ENCODE measurements around the gene ARMH1.
"Not testable (repeated sequence)": the region's sequence is repeated elsewhere in the genome, so short reads cannot be mapped to it uniquely, and the experiment has no call there.

The ARMH1 gene

DNA sequence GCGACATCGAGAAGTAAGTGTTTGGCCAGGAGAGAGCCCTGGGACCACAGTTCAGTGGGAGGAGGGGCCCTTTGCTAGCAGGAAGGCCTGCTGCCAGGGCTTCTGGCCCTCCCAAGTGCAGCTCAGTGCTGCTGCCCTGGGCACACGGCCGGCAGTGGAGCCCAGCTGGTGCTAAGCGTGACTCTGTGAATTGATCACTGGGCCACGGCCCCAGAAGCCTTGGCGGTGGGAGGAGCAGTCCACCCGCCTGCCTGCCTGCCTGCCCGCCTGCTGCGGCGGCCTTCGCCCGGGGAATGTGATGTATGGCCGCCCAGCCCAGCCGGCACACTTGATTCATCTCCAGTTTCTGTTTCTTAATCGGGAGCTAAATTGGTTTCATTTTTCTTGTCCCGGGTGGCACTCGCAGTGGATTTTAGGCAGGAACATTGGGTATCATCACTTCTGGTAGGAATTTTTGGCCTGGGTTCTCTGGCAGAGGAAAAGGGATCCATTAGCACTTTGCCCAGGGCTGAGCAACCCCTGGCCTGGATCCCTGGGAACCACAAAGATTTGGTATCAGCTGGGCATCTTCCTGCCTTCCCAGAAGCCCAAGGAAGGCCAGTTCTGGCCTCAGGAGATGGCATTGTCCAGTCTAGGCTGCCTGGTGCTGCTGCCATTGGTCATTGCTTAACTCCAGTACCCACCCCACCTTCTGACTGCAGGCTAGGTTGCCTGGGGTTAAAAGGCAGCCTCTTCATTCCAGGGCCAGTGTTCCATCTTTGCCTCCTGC, 28.9 kb upstream of the ARMH1 start:
- DNase-seq: no peak

GRCh38 chr1:44646261-44647110, 28.0 kb upstream of the ARMH1 start:
- DNase-seq: no peak

- no peak for DNase-seq
These were observed 26.6 kb upstream of the ARMH1 start for GRCh38 chr1:44647896-44648295.

DNA sequence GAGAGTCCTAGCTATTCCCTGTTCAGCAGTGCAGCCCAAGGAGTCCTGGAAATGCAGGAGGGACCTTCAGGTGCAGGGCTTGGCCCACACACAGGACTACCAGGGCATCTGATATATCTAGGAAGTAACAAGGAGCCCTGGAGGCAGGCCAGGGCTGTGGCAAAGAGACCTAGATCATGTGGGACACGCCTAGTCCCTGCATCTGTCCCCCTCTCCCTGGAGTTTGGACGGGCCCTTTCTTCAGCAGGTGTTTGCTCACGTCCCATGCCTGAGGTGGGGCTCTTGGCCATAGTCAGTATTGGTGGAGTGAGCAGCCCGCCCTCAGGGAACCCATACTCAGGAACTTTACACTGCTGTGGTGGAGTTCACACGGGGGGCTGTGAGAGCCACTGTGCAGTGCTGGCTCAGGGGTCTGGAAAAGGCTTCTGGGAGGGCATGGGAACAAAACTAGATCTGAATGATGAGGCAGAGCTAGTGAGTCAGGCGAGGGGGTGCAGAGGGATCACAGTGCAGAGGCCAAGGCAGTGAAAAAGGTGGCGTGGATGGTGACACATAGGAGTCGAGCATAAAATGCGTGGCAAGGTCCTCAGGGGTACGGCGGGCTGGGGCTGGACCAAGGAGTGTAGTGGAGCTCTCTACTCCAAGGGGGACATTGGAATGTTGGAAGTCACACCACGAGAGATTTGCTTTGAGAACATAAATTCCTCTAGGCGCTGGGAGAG, 25.8 kb upstream of the ARMH1 start:
- DNase-seq: no peak

DNA sequence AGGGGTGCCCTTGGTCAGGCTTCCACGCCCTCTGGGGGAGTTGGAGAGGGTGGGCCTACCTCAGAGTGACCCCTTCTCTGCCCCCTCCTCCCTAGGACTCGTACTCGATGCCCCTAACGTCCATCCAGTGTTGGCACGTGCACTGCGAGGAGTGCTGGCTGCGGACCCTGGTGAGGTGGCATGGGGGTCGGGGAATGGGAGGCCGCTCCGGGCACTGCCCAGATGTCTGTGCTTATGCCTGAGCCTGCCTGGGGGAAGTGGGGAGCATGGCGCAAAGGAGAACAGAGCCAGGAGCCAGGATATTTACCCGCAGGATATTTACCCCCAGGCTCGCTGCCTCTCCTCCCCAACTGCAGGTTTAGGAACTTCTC, 24.7 kb upstream of the ARMH1 start:
- DNase-seq: no peak

DNA sequence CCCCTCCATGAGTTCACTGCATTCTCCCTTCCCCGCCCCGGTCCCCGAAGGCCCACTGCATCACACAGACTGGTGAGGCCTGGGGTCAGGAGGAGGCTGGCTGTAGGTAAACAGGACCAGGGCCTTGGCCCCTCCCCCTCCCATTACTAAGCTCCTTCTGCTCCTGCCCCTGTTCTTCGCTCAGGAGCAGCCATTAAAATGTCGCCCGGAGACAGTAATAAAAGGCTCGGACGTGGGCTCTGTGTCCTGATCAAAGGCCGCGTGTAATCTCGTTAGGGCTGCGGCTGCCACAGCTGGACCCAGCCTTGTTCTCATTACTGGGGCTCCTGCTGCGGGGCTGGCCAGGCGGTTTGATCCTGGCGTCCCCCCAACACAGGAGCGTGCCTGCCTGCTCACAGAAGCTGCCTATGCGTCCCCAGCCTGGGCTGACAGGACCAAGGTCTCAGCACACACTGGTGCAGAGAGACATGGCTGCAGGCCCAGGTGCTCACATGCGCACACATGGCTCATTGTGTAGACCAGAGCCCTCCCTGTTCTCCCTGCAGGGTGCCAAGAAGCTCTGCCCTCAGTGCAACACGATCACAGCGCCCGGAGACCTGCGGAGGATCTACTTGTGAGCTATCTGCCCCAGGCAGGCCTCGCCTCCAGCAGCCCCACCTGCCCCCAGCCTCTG, 24.2 kb upstream of the ARMH1 start:
- no peak for DNase-seq

DNA sequence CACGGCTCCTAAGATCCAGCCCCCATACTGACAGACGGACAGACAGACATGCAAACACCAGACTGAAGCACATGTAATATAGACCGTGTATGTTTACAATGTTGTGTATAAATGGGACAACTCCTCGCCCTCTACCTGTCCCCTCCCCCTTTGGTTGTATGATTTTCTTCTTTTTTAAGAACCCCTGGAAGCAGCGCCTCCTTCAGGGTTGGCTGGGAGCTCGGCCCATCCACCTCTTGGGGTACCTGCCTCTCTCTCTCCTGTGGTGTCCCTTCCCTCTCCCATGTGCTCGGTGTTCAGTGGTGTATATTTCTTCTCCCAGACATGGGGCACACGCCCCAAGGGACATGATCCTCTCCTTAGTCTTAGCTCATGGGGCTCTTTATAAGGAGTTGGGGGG, 23.4 kb upstream of the ARMH1 start:
- no peak for DNase-seq

DNA sequence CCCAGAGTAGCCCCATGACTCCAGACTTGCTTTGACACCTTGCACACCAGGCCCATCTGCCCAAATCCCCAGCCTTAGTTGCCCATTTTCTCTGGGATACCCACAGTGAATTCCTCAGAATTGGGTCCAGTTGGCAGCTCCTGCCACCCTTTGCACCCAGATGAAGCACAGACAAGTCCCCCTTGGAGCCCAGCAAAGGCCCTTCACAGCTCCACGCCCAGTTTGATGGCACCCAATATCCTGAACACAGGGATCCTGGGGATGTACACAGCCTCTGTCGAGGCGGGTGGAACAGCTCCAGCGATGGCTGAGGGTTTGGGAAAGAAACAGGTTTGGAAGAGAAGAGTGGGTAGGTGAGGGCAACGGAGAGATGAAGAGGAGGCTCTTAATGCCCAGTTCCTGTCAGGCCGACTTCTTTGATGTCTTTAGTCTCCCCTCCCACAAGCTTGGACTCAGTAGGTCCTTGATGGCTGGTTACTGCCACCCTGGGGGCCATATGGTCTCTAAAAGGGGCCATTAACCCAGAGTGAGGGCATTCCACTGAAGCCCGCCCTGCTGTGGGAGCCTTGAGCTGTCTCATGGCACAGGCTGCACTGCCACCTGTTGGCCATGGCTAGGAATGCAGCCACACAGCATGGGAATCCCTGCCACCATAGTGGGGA, 21.9 kb upstream of the ARMH1 start:
- DNase-seq: no peak

DNA sequence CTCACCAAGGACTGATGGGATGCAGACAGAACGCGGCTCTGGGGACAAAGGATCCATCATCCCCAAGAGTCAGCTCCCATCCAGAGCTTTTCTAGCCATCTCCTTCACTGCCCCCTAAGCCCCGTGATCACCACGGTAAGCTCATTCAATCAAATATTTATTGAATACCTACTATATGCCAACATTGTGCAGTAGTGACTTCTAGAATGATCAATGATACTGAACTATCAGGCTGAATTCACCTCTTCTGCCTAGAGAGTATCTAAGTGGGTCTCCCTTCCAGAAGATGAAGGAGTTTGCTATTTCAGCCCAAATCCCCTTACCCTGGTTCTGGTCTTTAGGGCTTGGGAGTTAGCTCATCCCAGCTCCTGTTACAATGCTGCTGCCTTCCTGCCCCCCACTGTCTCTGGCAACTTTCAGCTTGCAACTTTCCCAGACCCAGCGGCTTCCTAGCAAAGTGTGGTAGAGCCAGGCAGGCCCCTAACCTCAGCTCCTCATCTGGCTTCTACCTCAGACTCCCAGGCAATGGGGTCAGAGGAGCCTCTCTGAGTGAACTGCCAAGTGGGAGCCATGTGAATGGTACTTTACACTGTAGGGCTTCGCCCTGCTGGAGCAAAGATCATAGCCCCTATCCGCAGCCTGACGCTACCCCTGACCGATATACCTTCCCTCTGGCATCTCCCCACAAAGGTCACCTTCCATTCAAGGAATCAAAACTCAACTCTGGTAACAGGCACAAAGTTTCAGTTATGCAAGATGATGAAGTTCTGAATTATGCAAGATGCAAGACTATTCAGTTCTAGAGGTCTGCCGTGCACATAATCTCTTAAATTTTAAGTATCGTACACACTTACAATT, 21.2 kb upstream of the ARMH1 start:
- DNase-seq: no peak

- no peak for DNase-seq
These were observed 19.8 kb upstream of the ARMH1 start for GRCh38 chr1:44654621-44655187.

- no peak for DNase-seq
These were observed 18.9 kb upstream of the ARMH1 start for GRCh38 chr1:44655609-44656008.

- no peak for DNase-seq
These were observed 14.9 kb upstream of the ARMH1 start for GRCh38 chr1:44659566-44659965.

GRCh38 chr1:44660176-44660575, 14.3 kb upstream of the ARMH1 start:
- DNase-seq: no peak

GRCh38 chr1:44661781-44662682, 12.5 kb upstream of the ARMH1 start:
- DNase-seq: no peak

GRCh38 chr1:44662683-44663030, 11.9 kb upstream of the ARMH1 start:
- no peak for DNase-seq

DNA sequence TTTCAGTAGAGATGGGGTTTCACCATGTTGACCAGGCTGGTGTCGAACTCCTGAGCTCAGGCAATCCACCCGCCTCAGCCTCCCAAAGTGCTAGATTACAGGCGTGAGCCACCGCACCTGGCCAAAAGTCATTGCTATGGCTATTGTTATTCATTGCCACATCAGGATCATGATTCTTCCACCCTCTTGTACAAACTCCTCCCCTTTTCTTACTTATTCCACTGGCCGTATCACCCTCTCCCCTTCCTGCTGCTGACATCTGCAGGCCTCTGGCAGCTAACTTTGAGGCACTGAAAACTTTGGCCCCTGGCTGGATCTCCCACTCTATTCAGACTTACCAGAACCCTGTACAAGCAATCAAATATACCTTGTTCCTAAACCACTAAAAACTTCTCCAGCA, 11.1 kb upstream of the ARMH1 start:
- DNase-seq: no peak

GRCh38 chr1:44664730-44665370, 9.7 kb upstream of the ARMH1 start:
- DNase-seq: no peak

DNA sequence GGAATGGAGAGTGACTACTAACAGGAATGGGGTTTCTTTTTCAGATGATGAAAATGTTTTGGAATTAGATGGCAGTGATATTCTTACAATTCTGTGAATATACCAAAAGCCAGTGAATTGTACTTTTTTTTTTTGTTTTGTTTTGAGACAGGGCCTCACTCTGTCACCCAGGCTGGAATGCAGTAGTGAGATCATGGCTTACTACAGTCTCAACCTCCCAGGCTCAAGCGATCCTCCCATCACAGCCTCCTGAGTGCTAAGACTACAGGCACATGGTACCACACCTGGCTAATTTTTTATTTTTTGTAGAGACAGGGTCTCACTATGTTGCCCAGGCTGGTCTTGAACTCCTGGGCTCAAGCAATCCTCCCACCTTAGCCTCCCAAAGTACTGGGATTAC, 7.8 kb upstream of the ARMH1 start:
- DNase-seq: not testable (repeated sequence)

GRCh38 chr1:44670751-44671640, 3.5 kb upstream of the ARMH1 start:
- no peak for DNase-seq
